CD4-positive, alpha-beta T cell treated with Interleukin-6 for 4 hours (primary cell): Measurements from ENCODE around the gene DLG4.

Experiments
- DNase-seq: peaks from one replicate; pipeline ENCODE4 v3.0.0-alpha.2; 2020; ENCODE audit warnings: mixed read lengths

Gene DLG4

DNA sequence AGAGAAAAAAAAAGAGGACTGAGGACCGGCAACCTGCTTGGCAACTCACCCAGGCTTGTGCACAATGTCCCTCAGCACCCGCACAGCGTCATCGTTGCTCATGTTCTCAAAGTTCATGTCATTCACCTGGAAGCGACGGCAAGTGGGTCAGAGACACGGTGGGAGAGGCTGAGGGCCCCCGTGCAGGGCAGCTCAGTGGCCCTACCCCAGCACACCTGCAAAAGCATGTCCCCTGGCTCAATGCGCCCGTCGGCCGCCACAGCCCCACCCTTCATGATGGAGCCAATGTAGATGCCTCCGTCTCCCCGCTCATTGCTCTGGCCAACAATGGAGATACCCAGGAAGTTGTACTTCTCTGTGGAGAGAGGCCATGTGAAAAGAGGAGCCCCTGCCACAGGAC is 9.3 kb upstream of the DLG4 start:
- no peak for DNase-seq

DNA sequence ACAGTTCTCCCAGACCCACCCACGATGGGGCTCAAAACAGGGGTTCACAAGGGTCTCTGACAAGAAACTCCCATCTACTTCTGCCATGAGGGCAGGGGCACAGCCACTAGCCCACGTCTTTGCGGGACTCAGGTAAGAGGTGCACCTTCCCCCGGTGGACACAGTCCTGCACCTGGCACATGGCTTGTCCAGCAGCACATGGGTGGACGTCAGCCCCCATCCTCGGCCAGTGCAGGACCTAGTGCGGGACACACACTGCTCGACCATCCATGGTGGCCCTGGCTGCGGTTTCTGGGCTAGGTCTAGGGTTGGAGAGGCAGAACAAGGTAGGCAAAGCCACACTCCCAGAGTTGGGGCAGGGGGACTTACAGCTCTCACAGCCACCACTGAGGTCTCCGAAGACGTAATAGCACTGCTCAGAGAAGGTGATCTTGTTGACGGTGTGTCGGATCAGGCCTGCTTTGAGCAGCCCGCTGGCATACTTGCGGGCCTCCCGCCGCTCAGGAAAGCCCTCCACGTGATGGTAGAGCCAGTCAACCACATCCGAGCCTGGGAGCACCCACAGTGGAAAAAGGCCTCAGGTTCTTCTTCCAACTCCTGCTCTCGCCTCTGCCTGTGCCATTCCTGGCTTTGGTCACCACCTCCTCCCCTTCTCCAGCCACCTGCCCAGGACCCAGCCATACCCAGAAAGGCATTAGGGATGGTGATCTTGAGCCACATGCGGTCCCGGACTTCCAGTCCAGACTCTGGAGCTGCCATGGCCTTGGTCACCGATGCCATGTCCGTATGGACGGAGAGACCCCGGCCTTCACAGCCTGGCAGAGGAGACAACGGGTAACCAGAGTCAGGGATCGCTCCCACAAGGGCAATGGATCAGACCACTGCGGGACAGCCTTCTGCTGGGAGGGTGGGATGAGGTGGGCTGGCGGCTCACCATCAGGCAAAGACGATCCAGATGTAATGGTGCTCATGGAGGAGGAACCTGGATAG is 7.4 kb upstream of the DLG4 start:
- DNase-seq, result no peak

DNA sequence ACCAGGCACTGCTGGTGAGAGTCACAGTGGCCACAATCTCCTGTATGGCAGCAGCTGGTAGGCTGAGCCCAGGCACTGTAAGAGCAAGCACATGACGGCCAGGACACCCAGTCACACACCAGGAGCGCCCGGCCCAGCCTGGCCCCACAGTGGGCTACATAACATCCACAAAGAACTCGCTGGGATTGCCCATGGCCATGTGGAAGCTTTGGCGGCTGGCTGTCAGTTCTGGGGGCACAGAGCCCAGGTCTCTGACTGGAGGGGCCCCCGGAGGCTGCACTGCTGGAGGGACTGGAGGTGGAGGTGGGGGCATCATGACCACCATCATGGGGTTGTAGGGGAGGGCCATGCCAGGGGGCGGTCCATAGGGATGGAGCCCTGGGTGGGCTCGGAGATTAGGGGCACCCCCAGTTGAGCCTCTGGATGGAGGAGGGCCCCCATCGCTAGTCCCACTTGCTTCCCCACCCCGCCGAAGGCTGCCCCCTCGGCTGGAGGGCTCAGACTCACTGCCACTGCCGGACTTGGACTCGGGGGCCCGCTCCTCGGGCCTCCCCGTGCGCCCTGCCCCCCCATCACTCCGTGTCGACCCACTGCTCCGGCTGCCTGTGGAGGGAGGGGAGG is 6.2 kb upstream of the DLG4 start:
- DNase-seq, result no peak

DNA sequence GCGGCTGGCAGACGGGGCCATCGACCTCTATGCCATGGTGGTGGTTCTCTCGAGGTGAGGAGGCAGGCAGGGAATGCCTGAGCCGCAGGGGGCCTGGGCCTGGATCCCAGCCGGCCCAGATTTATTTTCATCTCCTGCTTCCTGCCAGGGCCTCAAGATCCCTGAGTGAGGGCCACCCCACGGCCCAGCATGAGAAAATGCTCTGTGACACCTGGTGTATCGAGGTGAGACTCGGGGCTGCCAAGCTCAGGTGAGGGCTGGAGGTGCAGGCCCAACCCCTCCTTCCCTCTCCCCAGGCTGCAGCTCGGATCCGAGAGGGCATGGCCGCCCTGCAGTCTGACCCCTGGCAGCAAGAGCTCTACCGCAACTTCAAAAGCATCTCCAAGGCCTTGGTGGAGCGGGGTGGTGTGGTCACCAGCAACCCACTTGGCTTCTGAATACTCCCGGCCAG is 5.0 kb upstream of the DLG4 start:
- no peak for DNase-seq

DNA sequence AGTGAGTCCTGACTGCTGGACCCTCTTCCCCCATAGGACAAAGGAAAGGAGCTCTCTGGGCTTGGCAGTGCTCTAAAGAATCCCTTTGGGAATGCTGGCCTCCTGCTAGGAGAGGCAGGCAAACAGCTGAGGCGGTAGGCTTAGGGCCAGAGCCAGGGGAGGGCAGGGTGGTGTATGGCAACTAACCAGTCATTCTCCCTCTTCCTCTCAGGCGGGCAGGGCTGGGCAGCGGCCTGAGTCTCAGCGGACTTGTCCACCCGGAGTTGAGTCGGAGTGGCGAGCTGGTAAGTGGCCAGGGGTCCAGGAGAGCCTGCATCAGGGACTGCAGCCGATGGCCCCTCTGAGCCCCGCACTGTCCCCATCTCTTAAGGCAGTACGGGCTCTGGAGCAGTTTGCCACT is 4.5 kb upstream of the DLG4 start:
- DNase-seq, result no peak

DNA sequence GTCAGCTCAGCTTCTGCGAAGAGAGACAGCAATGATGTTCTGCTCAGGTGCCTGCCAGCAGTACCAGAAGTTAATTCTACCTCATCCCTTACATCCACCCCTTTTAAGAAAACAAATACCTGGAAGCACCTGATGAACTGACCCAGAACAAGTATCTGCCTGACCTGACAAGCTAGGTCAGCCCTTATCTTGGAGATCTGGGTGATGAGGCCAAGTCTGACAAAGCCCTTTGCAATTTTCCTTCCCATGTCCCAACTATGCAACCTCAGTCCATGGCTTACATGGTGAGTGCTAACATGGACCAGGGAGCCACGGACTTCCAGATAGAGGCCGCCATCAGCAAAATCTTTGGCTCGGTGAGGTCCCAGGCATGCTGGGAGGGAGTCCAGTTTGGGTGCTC is 3.7 kb upstream of the DLG4 start:
- DNase-seq, result no peak

DNA sequence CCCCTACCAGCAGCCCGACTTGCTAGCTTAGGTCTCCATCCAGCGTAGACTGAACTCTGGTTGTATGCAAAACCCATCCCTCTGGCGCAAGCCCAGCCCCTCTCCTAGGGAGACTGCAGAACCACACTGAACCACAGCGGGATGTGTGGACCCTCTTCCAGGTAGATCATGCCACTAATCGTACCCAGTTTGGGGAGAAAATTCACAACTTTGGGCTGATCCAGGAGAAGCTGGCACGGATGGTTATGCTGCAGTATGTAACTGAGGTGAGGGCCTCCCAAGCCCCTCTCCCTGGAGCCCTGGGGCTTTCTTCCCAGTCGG is 3.3 kb upstream of the DLG4 start:
- no peak for DNase-seq

DNA sequence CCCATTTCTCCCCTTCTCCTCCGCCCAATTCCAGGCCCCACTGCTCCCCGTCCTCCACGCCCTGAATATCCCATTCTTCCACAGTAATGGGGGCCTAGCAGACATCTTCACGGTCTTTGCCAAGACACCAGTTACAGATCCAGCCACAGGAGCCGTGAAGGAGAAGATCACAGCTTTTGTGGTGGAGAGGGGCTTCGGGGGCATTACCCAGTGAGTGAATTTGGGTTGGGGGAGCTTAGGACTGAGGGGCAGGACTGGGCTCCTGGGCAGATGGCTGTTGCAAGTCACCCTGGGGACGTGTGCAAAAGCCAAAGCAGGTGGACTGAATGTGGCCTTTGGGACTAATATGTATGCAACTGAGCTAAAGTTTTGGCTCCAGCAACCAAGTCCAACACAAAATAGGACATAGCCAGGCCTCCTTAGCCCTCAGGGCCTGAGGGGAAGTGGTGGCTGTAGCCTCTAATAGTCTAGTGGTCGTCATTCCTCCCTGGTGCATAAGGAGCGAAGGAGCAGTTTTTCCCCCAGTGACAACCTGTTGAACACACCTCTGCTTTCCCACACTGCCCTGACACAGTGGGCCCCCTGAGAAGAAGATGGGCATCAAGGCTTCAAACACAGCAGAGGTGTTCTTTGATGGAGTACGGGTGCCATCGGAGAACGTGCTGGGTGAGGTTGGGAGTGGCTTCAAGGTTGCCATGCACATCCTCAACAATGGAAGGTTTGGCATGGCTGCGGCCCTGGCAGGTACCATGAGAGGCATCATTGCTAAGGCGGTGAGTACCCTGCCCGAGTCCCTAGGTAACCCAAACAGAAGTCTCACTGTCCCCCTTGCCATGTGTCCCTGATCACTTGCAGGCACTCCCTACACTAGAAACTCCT is 2.7 kb upstream of the DLG4 start:
- no peak for DNase-seq

DNA sequence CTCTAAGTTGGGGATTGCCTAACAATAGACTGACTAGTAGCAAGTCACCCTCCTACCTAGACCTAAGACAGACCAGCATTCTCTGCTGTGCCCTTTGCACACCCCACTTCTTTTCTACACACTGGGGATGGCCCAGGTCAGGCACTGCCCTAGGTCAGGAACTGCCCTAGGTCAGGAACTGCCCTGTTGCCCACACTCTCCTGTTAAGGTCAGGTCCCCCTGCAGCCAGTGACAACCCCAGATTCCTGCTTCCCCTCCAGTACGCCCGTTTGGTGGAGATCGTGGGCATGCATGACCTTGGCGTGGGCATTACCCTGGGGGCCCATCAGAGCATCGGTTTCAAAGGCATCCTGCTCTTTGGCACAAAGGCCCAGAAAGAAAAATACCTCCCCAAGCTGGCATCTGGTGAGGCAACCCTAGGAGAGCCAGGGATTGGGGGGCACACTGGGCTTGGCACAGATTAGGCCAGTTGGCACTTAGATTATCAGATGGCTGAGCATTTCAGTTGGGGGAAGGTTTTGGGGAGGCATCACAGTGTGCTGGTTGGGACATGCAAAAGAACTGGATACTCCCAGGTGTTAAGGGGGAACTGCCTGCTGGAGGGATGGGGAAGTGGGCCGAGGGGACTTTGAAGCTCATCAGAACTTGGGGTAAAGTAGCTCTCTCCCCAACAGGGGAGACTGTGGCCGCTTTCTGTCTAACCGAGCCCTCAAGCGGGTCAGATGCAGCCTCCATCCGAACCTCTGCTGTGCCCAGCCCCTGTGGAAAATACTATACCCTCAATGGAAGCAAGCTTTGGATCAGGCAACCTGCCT is 1.8 kb upstream of the DLG4 start:
- DNase-seq, result no peak

DNA sequence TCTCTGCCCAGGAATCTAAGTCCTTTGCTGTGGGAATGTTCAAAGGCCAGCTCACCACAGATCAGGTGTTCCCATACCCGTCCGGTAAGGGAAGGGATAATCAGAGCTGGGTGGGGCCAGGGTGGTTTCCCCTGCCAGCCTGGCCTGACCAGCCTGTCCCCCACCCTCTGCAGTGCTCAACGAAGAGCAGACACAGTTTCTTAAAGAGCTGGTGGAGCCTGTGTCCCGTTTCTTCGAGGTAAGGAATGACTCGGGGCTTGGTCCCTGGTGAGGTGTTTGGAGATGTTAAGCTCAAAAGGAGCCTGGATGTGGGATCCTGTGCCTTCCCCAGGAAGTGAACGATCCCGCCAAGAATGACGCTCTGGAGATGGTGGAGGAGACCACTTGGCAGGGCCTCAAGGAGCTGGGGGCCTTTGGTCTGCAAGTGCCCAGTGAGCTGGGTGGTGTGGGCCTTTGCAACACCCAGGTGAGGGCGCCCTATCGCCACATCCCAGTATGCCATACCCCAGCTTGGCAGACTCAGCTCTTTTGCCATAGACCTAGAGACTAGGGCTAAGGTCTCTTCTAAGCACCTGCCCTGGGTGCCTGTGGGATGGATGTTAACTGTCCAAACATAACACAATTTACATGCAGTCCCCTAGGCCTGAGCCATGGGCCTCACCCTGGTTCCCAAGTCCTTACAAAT is 1.1 kb upstream of the DLG4 start:
- DNase-seq, result peak; percentile 74

DNA sequence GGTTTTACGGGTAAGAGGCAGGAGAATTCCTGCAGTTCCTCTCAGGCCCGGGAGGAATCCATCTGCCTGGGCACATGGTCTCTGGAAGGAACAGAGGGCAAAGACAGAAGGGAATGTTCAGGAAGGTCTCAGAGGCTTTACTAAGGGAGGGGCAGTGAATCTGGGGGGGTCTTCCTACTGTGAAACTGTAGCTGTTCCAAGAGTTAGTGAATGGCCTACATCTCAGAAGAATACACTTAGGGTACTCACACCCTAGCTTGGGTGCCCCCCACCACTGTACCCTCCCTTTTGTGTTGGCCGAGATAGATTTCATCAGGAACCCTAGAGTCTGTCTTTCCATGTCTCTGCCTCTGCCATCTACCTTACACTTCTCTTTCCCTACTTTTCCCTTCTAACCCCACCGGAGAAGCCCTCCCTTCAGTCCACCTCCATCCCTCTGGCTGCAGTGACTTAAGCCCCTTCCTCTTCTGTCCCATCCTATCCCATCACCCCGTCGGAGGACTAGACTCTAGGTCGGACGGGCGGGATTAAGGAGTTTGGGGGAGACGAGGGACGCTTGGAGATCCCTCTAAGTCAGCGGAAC is 316 bp downstream of the DLG4 start:
- no peak for DNase-seq

DNA sequence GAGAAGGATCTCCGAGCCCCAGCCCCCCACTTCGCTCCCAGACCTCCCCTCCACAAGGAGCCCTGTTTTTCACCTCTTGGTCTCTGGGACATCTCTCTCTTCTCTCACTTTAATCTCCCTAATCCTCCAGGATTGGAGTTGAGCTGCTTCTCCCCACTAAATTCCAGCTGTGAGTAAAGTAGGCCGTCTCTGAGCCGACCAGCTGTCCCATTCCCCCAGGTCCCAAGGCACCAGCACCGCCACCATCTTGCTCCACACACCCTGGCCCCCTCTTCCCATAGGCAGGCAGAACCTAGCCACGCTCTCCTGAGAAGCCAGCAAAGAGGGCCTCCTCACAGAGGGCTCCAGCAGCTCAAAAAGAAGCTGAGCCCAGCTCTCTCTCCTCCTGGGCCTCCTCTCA is 878 bp downstream of the DLG4 start:
- DNase-seq, result no peak

DNA sequence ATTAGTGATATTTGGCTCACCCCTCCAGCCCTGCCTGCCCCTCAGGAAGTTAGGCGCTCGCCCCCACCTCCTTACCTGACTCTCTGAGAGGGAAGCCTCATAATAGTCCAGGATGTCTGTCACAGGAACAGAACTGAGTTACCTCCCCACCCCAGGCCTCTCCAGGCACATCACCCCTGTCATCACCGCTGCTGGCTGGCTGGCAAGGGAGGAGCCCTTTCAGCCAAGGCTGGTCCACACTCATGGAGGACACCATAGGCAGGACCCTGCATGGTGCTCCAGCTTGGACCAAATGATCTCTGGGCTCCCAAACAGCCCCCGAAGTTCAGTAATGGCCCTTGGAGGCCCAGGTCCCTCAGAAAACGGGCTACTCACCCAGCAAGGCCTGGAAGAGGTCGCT is 1.5 kb downstream of the DLG4 start:
- peak; percentile 22 for DNase-seq

DNA sequence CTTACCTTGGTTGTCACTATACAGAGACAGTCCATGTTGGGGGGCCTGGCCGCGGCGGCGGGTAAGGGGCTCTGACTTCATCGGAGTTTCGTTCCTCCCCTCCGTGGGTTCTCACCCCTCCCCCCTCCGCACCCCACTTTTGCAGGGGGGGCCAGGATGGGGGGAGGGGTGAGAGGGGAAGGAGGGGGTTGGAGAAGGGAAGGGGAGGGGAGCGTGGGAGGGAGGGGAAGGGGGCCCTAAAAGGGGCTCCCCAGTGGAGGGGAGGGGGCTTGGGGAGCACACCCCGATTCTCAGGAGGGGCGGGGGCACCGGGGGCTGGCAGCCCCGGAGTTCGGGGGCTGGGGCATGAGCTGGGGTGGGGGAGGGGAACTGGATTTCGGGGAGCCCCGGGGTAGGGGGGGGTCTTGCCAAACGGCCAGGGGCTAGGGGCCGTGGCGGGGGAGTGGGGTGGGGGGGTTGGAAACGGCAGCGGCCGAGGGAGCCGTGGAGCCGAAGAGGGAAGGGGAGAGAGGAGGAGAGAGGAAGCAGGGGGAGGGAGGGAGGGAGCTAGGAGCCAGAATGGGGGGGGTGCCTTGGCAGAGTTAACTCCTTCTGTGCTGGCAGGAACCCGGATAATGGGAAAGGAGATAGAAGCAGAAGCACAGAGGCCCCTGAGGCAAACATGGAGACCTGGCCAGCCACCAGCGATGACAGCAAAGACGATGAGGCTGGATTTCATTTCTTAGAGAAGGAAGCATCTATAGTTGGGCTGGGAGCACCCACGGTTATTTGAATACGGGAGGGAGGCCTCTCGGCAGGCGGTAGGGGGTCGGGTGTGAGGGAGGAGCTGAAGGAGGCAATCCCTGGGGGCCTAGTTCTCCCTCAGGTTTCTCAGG is 2.3 kb downstream of the DLG4 start:
- DNase-seq, result peak; percentile 56

DNA sequence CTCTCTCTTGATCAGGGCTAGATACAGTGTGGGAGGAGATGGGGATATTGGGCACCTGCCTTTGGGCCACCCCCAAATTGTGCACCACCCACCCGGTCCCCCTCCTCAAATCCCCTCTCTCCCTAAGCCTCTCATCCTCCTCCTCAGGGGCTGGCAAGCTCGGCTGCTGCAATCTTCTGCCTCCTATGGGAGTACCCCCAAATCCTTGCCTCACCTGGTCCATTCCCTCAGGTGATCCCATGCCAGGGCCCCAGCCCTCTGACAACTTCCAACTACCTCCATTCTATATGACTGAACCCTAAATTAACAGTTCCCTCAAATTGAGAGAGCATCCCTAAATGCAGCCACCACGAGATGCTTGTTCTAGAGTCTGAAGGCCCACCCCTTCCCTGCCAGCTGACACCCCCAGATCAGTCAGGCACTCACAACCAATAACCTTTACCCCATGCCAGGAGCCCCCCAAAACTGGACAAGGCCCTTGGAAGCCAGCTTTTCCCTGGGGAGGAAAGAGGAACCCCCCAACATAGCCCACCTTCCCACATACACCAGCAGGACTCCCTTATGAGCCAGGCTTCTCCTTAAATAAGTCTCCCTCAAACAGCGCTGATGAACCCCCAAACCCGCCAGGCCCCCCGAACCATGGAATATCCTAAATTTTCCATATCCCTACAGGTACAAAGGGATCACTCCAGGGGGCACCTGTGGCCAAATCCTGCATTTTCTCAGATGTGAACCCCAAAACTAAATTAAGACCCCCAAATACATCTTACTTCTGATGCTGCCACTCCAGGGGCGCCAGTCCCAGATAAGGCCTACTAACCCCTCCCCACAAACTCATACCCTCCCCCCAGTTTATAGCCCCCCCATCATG is 3.2 kb downstream of the DLG4 start:
- DNase-seq, result no peak

DNA sequence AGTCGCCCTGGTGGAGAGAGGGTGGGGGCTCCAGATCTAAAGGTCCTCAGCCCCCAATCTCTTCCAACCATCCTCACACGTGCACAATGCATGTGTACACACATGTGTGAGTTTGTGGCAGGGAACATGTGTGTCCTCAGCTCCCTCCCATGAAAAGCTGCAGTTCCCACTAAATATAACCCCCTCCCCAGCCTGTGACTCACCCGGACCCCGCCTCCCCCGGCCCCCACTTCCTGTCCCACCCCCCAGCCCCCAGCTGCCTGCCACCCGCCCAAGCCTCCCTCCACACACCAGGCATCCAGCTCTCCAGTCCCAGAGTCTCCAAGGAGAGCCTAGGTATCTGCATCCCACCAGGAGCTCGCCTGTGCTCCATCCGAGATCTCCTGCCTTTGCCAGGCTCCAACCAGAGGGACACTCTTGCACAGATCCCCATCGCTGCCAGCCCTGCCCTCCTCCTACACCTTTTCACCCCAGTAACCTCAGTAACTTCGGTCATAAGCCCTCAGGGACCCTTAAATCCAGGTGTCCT is 3.9 kb downstream of the DLG4 start:
- peak; percentile 65 for DNase-seq

DNA sequence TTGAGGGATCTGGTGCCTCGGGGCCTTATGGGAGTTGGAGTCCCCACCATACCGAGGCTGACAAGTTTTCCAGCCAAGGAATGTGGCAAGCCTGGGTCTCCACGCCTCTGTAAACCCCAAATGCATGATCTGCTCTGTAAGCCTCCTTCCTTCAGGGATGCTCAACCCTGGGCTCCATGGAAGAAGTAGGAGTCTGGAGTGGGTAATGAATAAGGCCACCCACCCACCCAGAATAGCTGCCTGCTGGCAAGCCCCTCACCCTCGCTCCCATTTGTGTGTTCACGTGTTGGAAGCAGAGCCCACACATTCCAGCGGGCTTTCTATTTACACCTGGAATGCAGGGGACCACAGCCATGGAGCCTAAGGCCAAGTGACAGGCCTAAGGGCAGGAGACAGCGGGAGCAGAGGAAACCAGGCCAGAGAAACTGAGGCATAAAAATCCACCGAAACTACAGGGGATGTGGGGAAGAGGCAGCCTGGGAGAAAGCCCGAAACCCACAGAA is 4.4 kb downstream of the DLG4 start:
- no peak for DNase-seq

DNA sequence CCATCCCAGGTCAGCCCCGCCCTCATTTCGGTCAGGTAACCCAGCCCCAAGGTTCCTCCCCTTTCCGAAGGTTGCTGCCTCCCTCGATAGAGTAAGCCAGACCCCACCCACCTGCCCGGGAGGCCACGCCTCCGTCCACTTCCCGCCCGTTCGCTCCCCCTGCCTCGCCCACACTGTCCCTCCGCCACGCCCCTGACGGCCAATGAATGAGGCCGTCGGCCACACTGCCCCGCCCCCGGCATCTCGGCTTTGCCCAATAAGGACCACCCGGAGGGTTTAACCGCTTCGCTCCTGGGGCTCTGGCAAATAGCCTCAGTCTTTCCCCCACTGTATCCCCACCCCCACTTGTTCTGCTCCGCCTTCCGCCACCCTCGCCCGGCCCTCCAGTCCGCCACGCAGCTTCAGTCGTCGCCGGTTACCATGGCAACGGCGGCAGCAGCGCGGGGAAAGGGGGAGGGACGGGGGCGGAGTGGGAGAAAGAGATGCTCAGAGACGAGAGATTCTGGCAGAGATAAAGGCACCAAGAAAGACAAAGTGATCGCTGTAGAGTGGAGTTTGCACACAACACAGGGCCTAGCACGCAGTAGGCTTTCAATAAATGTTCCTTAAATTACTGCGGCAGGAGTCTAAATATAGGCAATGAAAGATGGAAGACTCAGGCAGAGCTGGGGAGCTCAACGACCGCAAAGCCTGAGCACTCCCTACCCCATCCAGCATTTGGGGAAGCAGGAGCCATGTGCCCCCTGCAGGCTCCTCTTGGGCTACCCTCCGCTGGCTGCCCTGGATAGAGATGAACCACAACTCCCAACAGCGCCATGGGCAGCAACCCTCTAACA is 5.1 kb downstream of the DLG4 start:
- DNase-seq, result peak; percentile 100
